ENCODE data around the gene NOMO2.
"Not testable (repeated sequence)": the region's sequence is repeated elsewhere in the genome, so short reads cannot be mapped to it uniquely, and the experiment has no call there.

- TF ChIP-seq, protein P1, sequence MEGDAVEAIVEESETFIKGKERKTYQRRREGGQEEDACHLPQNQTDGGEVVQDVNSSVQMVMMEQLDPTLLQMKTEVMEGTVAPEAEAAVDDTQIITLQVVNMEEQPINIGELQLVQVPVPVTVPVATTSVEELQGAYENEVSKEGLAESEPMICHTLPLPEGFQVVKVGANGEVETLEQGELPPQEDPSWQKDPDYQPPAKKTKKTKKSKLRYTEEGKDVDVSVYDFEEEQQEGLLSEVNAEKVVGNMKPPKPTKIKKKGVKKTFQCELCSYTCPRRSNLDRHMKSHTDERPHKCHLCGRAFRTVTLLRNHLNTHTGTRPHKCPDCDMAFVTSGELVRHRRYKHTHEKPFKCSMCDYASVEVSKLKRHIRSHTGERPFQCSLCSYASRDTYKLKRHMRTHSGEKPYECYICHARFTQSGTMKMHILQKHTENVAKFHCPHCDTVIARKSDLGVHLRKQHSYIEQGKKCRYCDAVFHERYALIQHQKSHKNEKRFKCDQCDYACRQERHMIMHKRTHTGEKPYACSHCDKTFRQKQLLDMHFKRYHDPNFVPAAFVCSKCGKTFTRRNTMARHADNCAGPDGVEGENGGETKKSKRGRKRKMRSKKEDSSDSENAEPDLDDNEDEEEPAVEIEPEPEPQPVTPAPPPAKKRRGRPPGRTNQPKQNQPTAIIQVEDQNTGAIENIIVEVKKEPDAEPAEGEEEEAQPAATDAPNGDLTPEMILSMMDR (IDR thresholded peaks at IDR 0.05) = not testable (repeated sequence)
- TF ChIP-seq POLR2A, POLR2AphosphoS5 (IDR thresholded peaks at IDR 0.05): not testable (repeated sequence)
Measured at GRCh38 chr16:18591908-18592307, 30.0 kb upstream of the NOMO2 start.
